Measurements from ENCODE around the gene COA4.

COA4 gene

DNA sequence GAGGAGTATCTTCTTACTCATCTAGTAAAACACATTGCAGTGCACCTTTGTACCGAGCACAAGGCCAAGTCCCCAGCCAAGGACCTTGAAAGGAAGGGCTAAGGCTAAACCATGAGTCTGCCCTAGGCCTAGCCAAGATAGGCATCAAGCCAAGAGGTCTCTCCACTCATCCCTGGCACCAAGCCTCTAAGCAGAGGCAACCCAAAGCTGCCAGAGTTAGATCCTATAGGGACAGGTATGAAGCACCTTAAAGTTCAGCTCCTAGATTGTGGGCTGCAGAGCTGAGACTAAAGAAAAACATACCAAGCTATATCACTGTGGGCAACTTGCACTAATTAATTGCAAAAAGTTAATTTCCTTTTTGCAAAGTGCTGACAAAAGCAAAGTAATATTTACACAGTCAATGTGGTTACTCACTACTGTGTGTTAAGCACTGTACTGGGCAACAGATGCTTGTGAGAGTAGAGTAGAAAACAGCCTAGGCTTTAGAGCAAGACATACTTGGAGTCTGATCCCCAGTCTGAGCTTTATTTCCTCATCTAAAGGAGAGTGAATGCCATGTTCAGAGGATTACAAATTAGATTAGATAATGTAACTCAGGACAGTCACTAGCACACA lies 7.2 kb downstream of the COA4 start:
- Histone ChIP-seq H3K27ac (ENCODE audit: low read depth, low read length) (no peak overlapping the region), H3K79me2 (ENCODE audit: insufficient read depth, low read length) (peaks cover 7% of the 10 kb centered on the region), H4K20me1 (ENCODE audit: low read depth, low read length) (no peaks in the 10 kb centered on the region), H3F3A (ENCODE audit: insufficient read depth) (peaks cover 29% of the 10 kb centered on the region; the same call in 1 of the 2 replicates), H3K36me3 (ENCODE audit: low read length) (0 out of 2 replicates have a peak, but pooled peaks cover 4% of the 10 kb centered on the region), H2AFZ (ENCODE audit: low read depth, low read length, severe bottlenecking) (no peak overlapping the region), H3K9me2 (replicated peaks; ENCODE audit: insufficient read depth, low read length) (no peaks in the 10 kb centered on the region), H3K4me3 (ENCODE audit: insufficient read depth, low read length, poor library complexity, severe bottlenecking) (no peak overlapping the region), H3K4me2 (ENCODE audit: low read depth, low read length, poor library complexity, severe bottlenecking) (no peak overlapping the region), H3K9ac (ENCODE audit: low read length) (no peak overlapping the region), H3K9me3 (ENCODE audit: insufficient read depth, low read length) (no peaks in the 10 kb centered on the region), H3K27me3 (ENCODE audit: low read length) (no peaks in the 10 kb centered on the region)
- TF ChIP-seq, protein P1, sequence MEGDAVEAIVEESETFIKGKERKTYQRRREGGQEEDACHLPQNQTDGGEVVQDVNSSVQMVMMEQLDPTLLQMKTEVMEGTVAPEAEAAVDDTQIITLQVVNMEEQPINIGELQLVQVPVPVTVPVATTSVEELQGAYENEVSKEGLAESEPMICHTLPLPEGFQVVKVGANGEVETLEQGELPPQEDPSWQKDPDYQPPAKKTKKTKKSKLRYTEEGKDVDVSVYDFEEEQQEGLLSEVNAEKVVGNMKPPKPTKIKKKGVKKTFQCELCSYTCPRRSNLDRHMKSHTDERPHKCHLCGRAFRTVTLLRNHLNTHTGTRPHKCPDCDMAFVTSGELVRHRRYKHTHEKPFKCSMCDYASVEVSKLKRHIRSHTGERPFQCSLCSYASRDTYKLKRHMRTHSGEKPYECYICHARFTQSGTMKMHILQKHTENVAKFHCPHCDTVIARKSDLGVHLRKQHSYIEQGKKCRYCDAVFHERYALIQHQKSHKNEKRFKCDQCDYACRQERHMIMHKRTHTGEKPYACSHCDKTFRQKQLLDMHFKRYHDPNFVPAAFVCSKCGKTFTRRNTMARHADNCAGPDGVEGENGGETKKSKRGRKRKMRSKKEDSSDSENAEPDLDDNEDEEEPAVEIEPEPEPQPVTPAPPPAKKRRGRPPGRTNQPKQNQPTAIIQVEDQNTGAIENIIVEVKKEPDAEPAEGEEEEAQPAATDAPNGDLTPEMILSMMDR (IDR thresholded peaks at IDR 0.05; ENCODE audit: insufficient read depth, low read length, poor library complexity, severe bottlenecking) = no peak
- no peak for TF ChIP-seq EZH2phosphoT487 (conservative IDR thresholded peaks at IDR 0.05; ENCODE audit: low read length)

DNA sequence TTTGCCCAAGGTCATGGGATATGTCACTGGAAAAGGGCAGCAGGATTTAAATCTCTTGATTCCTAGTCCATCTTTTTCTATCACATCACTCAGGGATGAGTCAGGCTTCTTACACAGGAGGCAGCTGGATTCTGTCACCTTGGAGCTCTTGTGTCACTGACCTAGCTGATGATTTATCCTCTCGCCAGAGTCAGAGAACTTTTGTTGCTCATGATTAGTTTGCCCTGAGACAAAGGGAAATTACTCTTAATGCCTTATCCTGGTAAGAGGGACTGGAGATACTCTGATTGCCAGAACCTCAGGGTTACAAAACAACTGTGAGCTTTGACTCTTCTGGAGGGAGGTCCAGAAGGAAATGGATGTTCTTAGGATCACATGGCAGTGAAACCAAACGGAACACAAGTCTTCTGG lies 10.1 kb downstream of the COA4 start:
- Histone ChIP-seq H3K4me2 (ENCODE audit: low read depth, low read length, poor library complexity, severe bottlenecking) (no peak overlapping the region), H3K27ac (ENCODE audit: low read depth, low read length) (no peak overlapping the region), H3K9ac (ENCODE audit: low read length) (no peak overlapping the region), H3K27me3 (ENCODE audit: low read length) (no peaks in the 10 kb centered on the region), H4K20me1 (ENCODE audit: low read depth, low read length) (no peaks in the 10 kb centered on the region), H3F3A (ENCODE audit: insufficient read depth) (peaks cover 33% of the 10 kb centered on the region; the same call in 1 of the 2 replicates), H3K4me3 (ENCODE audit: insufficient read depth, low read length, poor library complexity, severe bottlenecking) (no peak overlapping the region), H3K36me3 (ENCODE audit: low read length) (peaks cover 3% of the 10 kb centered on the region; the same call in 1 of the 2 replicates), H3K9me3 (ENCODE audit: insufficient read depth, low read length) (no peaks in the 10 kb centered on the region), H2AFZ (ENCODE audit: low read depth, low read length, severe bottlenecking) (no peak overlapping the region), H3K9me2 (replicated peaks; ENCODE audit: insufficient read depth, low read length) (no peaks in the 10 kb centered on the region), H3K79me2 (ENCODE audit: insufficient read depth, low read length) (no peaks in the 10 kb centered on the region)
- TF ChIP-seq, protein P1 (IDR thresholded peaks at IDR 0.05; ENCODE audit: insufficient read depth, low read length, poor library complexity, severe bottlenecking) = no peak
- no peak for TF ChIP-seq EZH2phosphoT487 (conservative IDR thresholded peaks at IDR 0.05; ENCODE audit: low read length)

DNA sequence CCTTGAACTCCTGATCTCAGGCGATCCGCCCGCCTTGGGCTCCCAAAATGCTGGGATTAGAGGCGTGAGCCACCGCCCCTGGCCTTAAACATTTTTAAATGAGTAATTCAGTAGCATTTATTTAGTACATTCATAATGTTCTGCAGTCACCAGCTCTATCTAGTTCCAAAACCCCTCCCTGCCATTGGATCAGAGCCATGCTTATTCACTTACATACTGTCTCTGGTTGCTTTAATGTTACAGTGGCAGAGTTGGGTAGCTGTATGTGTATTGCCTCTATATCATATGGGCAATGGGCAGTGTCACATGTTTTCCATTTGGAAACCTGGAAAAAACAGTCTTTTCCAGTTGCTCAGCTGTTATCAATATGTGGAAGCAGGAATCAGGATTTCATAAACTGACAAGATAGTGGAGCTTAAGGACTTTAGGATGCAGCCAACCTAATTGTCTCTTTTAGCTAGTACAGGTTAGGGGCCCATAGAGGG lies 10.5 kb downstream of the COA4 start:
- H3K4me2 ChIP-seq (ENCODE audit: low read depth, low read length, poor library complexity, severe bottlenecking) = no peak overlapping the region
- H3K36me3 ChIP-seq (ENCODE audit: low read length) = peaks cover 3% of the 10 kb centered on the region; the same call in 1 of the 2 replicates
- no peaks in the 10 kb centered on the region for H3K9me3 ChIP-seq (ENCODE audit: insufficient read depth, low read length)
- TF ChIP-seq EZH2phosphoT487 (conservative IDR thresholded peaks at IDR 0.05; ENCODE audit: low read length) = no peak
- TF ChIP-seq, protein P1 (IDR thresholded peaks at IDR 0.05; ENCODE audit: insufficient read depth, low read length, poor library complexity, severe bottlenecking) = no peak
- no peak overlapping the region for H2AFZ ChIP-seq (ENCODE audit: low read depth, low read length, severe bottlenecking)
- no peaks in the 10 kb centered on the region for H4K20me1 ChIP-seq (ENCODE audit: low read depth, low read length)
- H3K9ac ChIP-seq (ENCODE audit: low read length) = no peak overlapping the region
- H3K79me2 ChIP-seq (ENCODE audit: insufficient read depth, low read length) = no peaks in the 10 kb centered on the region
- no peak overlapping the region for H3K4me3 ChIP-seq (ENCODE audit: insufficient read depth, low read length, poor library complexity, severe bottlenecking)
- H3F3A ChIP-seq (ENCODE audit: insufficient read depth) = peaks cover 33% of the 10 kb centered on the region; the same call in 1 of the 2 replicates
- H3K27me3 ChIP-seq (ENCODE audit: low read length) = no peaks in the 10 kb centered on the region
- H3K27ac ChIP-seq (ENCODE audit: low read depth, low read length) = no peak overlapping the region
- no peaks in the 10 kb centered on the region for H3K9me2 ChIP-seq (replicated peaks; ENCODE audit: insufficient read depth, low read length)

Data from SU-DHL-6 (cell line).